Neural progenitor cell (in vitro differentiated cells): ENCODE results near the gene IL17REL. TPM values are rescaled to one million over a fixed set of nuclear protein-coding genes. Genes with fewer than 3 reads are reported as not detected.

Experiments used
- DNase-seq: peaks from one replicate; pipeline ENCODE4 v3.0.0-alpha.2; 2016; ENCODE audit warnings: low spot score
- H2AFZ ChIP-seq: fragments of 200-600 bp; sonication (generic); replicated peaks from 2 replicates; pipeline ENCODE4 v1.6.1; 2016; ENCODE audit warnings: antibody characterized with exemption
- H3F3A ChIP-seq: fragments of 200-600 bp; sonication (generic); 2 replicates; pipeline ENCODE4 v1.6.1; 2016; ENCODE audit warnings: antibody characterized with exemption, low read depth
- H3K27ac ChIP-seq: fragments of 200-600 bp; sonication (generic); 2 replicates; pipeline ENCODE4 v1.5.1; 2016; ENCODE audit warnings: mild to moderate bottlenecking
- H3K27me3 ChIP-seq: fragments of 200-600 bp; sonication (generic); 2 replicates; pipeline ENCODE4 v1.6.1; 2016; ENCODE audit warnings: mild to moderate bottlenecking, moderate library complexity
- H3K36me3 ChIP-seq: fragments of 200-600 bp; sonication (generic); 2 replicates; pipeline ENCODE4 v1.5.1; 2016
- H3K4me1 ChIP-seq: fragments of 200-600 bp; sonication (generic); 2 replicates; pipeline ENCODE4 v1.6.1; 2016; ENCODE audit warnings: mixed run types
- H3K4me2 ChIP-seq: fragments of 200-600 bp; sonication (generic); 2 replicates; pipeline ENCODE4 v1.6.1; 2016
- H3K4me3 ChIP-seq: fragments of 200-600 bp; sonication (generic); 2 replicates; pipeline ENCODE4 v1.5.1; 2016
- H3K79me2 ChIP-seq: fragments of 200-600 bp; sonication (generic); 2 replicates; pipeline ENCODE4 v1.6.1; 2016; ENCODE audit warnings: low read depth
- H3K9ac ChIP-seq: fragments of 200-600 bp; sonication (generic); 2 replicates; pipeline ENCODE4 v1.6.1; 2016
- H3K9me3 ChIP-seq: fragments of 200-600 bp; sonication (generic); 2 replicates; pipeline ENCODE4 v1.5.1; 2016; ENCODE audit warnings: low read depth
- H4K20me1 ChIP-seq: fragments of 200-600 bp; sonication (generic); 2 replicates; pipeline ENCODE4 v1.6.1; 2016; ENCODE audit warnings: low read depth
- H3K27ac Mint-ChIP-seq: 3 replicates; pipeline ENCODE4 v1.8.0; 2021; ENCODE audit warnings: mixed read lengths
- H3K27me3 Mint-ChIP-seq: 2 replicates; pipeline ENCODE4 v1.8.0; 2022; ENCODE audit warnings: low read depth, mild to moderate bottlenecking, inconsistent platforms, moderate library complexity, mixed read lengths; ENCODE audit not compliant: insufficient read depth
- H3K36me3 Mint-ChIP-seq: 3 replicates; pipeline ENCODE4 v1.8.0; 2021; ENCODE audit warnings: mixed read lengths
- H3K4me1 Mint-ChIP-seq: 3 replicates; pipeline ENCODE4 v1.8.0; 2021; ENCODE audit warnings: mixed read lengths
- H3K4me3 Mint-ChIP-seq: 3 replicates; pipeline ENCODE4 v1.8.0; 2021; ENCODE audit warnings: mild to moderate bottlenecking, moderate library complexity, mixed read lengths
- H3K9me3 Mint-ChIP-seq: 3 replicates; pipeline ENCODE4 v1.8.0; 2020; ENCODE audit warnings: mixed read lengths
- EZH2 ChIP-seq: fragments of 200-600 bp; sonication (generic); IDR thresholded peaks from 2 replicates; pipeline ENCODE4 v1.6.1; 2017; ENCODE audit warnings: antibody characterized with exemption, mild to moderate bottlenecking, moderate library complexity
- EZH2phosphoT487 ChIP-seq: fragments of 200-600 bp; sonication (generic); IDR thresholded peaks from 2 replicates; pipeline ENCODE4 v1.6.1; 2017; ENCODE audit warnings: antibody characterized with exemption
- total RNA-seq: library from RNA; depleted of rRNA; stranded (reverse); fragments of >200 nt; gene quantifications from 2 replicates; pipeline ENCODE4 v1.2.3, GENCODE V29; 2015; ENCODE audit warnings: low replicate concordance
- TF ChIP-seq, protein P1 (sequence below): fragments of 200-600 bp; sonication (generic); IDR thresholded peaks from 2 replicates; pipeline ENCODE4 v1.5.1; 2017; ENCODE audit warnings: antibody characterized with exemption, mild to moderate bottlenecking

Gene IL17REL
- total RNA-seq, 1 donor from 2014 or later: not detected

DNA sequence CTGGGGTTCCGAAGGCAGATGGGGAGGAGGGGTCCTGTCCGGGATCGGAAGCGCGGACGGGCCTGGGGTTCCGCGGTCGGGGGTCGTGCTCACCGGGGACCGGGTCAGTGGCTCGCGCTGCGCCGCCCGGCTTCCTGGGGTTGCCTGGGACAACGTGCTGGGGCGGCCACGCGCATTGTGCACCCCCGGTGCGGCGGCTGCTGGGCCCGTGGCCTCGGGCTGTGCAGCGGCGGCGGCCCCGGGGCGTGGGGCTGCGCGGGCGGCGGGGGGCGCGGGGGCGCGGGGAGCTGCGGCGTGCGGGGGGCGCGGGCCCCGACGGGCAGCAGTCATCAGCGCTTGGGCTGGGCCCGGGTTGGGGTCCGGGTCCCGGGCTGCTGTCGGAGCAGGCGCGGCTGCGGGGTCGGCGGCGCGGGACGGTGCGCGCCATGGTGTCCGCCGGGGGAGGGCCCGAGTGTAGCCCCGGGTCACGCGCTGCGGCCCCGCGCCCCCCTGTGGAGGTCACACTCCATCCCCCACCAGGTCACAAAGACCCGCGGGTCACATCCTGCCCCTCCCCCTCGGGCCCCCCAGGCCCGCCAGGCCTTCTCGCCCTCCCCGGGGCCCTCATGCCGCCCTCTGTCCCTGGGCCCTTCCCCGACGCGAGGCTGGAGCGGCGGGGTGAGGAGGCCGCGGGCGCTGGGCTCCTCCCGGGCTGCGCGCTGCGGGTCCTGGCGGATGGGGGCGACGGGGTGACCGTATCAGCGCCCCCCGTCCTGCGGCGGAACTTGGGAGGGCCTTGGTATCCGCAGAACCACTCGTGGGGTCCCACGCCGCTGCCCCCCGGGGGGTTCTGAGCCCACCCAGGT lies 45.7 kb upstream of the IL17REL start, which contains the start of gene TTLL8:
Gene TTLL8, minus strand, starts transcription at position 238 of the 845 bp plus-strand sequence.
- H3K4me3 Mint-ChIP-seq: peak within 1 kb of the TSS; percentile 74
- H3F3A ChIP-seq: peaks cover 12% of the 10 kb centered on the region
- H3K9me3 Mint-ChIP-seq: peaks cover 2% of the 10 kb centered on the region
- H3K36me3 Mint-ChIP-seq: no peaks in the 10 kb centered on the region
- H3K9me3 ChIP-seq: no peaks in the 10 kb centered on the region
- no peak within 1 kb of the TSS for H3K27ac ChIP-seq
- peak; percentile 43 for DNase-seq
- H3K4me1 ChIP-seq: peaks cover 13% of the 10 kb centered on the region
- H3K79me2 ChIP-seq: no peaks in the 10 kb centered on the region
- H3K4me1 Mint-ChIP-seq: peaks cover 15% of the 10 kb centered on the region
- H3K9ac ChIP-seq: no peak within 1 kb of the TSS
- H3K27ac Mint-ChIP-seq: no peak within 1 kb of the TSS
- H3K4me2 ChIP-seq: peak within 1 kb of the TSS; percentile 84
- no peaks in the 10 kb centered on the region for H4K20me1 ChIP-seq
- H3K4me3 ChIP-seq: peak within 1 kb of the TSS; percentile 54
- TF ChIP-seq EZH2phosphoT487: peak; percentile 62
- TF ChIP-seq, protein P1, sequence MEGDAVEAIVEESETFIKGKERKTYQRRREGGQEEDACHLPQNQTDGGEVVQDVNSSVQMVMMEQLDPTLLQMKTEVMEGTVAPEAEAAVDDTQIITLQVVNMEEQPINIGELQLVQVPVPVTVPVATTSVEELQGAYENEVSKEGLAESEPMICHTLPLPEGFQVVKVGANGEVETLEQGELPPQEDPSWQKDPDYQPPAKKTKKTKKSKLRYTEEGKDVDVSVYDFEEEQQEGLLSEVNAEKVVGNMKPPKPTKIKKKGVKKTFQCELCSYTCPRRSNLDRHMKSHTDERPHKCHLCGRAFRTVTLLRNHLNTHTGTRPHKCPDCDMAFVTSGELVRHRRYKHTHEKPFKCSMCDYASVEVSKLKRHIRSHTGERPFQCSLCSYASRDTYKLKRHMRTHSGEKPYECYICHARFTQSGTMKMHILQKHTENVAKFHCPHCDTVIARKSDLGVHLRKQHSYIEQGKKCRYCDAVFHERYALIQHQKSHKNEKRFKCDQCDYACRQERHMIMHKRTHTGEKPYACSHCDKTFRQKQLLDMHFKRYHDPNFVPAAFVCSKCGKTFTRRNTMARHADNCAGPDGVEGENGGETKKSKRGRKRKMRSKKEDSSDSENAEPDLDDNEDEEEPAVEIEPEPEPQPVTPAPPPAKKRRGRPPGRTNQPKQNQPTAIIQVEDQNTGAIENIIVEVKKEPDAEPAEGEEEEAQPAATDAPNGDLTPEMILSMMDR: no peak
- peak; percentile 87 for TF ChIP-seq EZH2
- H2AFZ ChIP-seq: peak within 1 kb of the TSS; percentile 85
- H3K27me3 ChIP-seq: peaks cover 41% of the 10 kb centered on the region
- no peaks in the 10 kb centered on the region for H3K36me3 ChIP-seq
- H3K27me3 Mint-ChIP-seq: peaks cover 9% of the 10 kb centered on the region

DNA sequence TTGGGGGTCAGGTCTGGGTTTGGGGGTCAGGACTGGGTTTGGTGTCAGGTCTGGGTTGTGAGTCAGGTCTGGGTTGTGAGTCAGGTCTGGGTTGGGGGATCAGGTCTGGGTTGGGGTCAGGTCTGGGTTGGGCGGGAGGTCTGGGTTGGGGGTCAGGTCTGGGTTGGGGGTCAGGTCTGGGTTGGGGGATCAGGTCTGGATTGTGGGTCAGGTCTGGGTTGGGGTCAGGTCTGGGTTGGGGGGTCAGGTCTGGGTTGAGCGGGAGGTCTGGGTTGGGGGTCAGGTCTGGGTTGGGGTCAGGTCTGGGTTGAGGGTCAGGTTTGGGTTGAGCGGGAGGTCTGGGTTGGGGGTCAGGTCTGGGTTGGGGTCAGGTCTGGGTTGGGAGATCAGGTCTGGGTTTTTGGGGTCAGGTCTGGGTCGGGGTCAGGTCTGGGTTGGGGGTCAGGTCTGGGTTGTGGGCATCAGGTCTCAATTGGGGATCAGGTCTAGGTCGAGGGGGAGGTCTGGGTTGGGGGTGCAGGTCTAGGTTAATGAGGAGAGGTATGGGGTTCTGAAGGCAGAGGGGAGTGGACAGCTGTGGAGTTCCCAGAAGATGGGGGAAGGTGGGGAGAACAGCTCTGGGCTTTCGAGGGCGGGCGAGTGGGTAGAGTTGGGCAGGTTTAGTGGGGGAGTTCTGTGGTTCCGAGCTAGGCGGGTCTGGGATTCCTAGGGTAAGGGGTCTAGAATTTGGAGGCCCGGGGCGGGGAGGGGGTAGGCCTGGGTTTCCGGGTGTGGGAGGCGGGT lies 44.9 kb upstream of the IL17REL start:
- H3K9me3 Mint-ChIP-seq: peaks cover 4% of the 10 kb centered on the region
- H3K36me3 ChIP-seq: no peaks in the 10 kb centered on the region
- H3K4me1 Mint-ChIP-seq: peaks cover 15% of the 10 kb centered on the region
- H4K20me1 ChIP-seq: no peaks in the 10 kb centered on the region
- H3K79me2 ChIP-seq: no peaks in the 10 kb centered on the region
- TF ChIP-seq, protein P1: no peak
- TF ChIP-seq EZH2 (no peak), EZH2phosphoT487 (no peak)
- H3K9me3 ChIP-seq: no peaks in the 10 kb centered on the region
- H3K4me3 ChIP-seq: no peak overlapping the region
- H3K9ac ChIP-seq: no peak overlapping the region
- H3K27me3 ChIP-seq: peaks cover 41% of the 10 kb centered on the region
- H3K4me1 ChIP-seq: peaks cover 13% of the 10 kb centered on the region
- no peak overlapping the region for H3K27ac ChIP-seq
- no peak overlapping the region for H3K4me2 ChIP-seq
- no peak for DNase-seq
- H3F3A ChIP-seq: peaks cover 12% of the 10 kb centered on the region
- H3K27ac Mint-ChIP-seq: no peak overlapping the region
- H2AFZ ChIP-seq: no peak overlapping the region
- peak overlapping the region; percentile 30 for H3K4me3 Mint-ChIP-seq
- peaks cover 9% of the 10 kb centered on the region for H3K27me3 Mint-ChIP-seq
- H3K36me3 Mint-ChIP-seq: no peaks in the 10 kb centered on the region

DNA sequence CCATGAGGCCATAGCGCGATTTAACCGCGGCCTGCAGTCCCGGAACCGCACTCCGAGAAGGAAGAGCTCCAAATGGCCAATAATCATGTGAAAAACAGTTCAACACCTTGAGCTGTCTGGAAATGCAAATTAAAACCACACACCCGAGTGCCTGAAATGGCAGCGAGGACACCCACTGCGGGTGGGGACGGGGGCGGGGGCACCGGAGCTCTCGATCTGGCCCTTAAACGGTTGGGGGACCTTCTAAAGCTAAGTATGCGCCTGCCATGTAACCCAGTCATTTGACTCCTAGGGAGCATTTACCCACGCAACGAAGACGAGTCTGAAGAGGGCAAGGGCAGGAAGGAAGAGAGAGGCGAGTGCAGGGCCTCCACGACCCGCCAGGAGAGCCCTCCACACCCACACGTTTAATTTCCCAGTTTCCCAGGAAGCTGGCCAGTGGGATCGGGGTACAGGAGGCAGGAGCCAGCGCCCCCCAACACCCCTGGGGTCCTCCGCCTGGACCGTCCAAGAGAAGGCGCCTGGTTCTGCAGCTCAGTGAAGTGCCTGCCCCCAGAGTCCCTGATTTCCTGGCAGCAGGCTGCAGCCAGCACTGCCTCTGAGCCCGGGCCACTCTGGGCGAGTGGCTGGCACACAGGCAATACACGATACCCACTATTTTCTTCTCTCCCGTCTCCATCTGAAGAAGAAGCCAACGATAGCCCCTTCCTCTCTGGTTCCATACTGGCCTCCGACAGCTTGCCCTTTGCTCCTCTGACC lies 43.8 kb upstream of the IL17REL start:
- H3K27ac Mint-ChIP-seq: no peak overlapping the region

More for the DNA sequence above, 43.8 kb upstream of the IL17REL start:
- Mint-ChIP-seq H3K27me3 (peaks cover 9% of the 10 kb centered on the region), H3K4me3 (no peak overlapping the region), H3K9me3 (peaks cover 4% of the 10 kb centered on the region), H3K36me3 (no peaks in the 10 kb centered on the region), H3K4me1 (peaks cover 15% of the 10 kb centered on the region)
- peaks cover 13% of the 10 kb centered on the region for H3K4me1 ChIP-seq
- no peak overlapping the region for H3K4me3 ChIP-seq
- H2AFZ ChIP-seq: no peak overlapping the region
- H3K9me3 ChIP-seq: no peaks in the 10 kb centered on the region
- no peak overlapping the region for H3K9ac ChIP-seq
- H3F3A ChIP-seq: peaks cover 12% of the 10 kb centered on the region
- no peak for DNase-seq
- H3K27ac ChIP-seq: no peak overlapping the region
- peaks cover 41% of the 10 kb centered on the region for H3K27me3 ChIP-seq
- no peak overlapping the region for H3K4me2 ChIP-seq
- no peaks in the 10 kb centered on the region for H3K79me2 ChIP-seq
- TF ChIP-seq EZH2phosphoT487 (no peak), EZH2 (no peak)
- TF ChIP-seq, protein P1: no peak
- no peaks in the 10 kb centered on the region for H3K36me3 ChIP-seq
- no peaks in the 10 kb centered on the region for H4K20me1 ChIP-seq
